Mucosa of descending colon (tissue), 3 donors: ENCODE results near the gene RAB37. TPM values are rescaled to one million over a fixed set of nuclear protein-coding genes. Genes with fewer than 3 reads are reported as not detected.

ENCODE experiments used
- ATAC-seq: fragments of 200-7000 bp; cut with Tn5 transposase; one replicate; pipeline ENCODE4 v1.9.1; 2020; ENCODE audit warnings: mild to moderate bottlenecking, moderate library complexity
- DNase-seq, 3 donors: peaks; one replicate each; pipeline ENCODE4 v3.0.0-alpha.2; 2020
- H3K36me3 ChIP-seq: fragments of 200-600 bp; one replicate; pipeline ENCODE4 v1.8.0; 2021; ENCODE audit warnings: low read depth, mild to moderate bottlenecking
- H3K4me1 ChIP-seq: fragments of 200-600 bp; one replicate; pipeline ENCODE4 v1.8.0; 2021; ENCODE audit warnings: low read depth, mild to moderate bottlenecking
- H3K4me3 ChIP-seq: fragments of 200-600 bp; one replicate; pipeline ENCODE4 v1.8.0; 2021; ENCODE audit warnings: mild to moderate bottlenecking
- H3K9me3 ChIP-seq: fragments of 200-600 bp; one replicate; pipeline ENCODE4 v1.8.0; 2021; ENCODE audit warnings: mild to moderate bottlenecking
- CTCF ChIP-seq: fragments of 200-600 bp; IDR thresholded peaks from one replicate; pipeline ENCODE4 v1.8.0; 2022; ENCODE audit warnings: antibody characterized with exemption, mild to moderate bottlenecking
- intact Hi-C, 2 donors: fragments of 100-400 bp; cut with DNase I in 1 of 2; cut with micrococcal nuclease in 1 of 2; formaldehyde crosslinking; loops; one replicate each; pipeline versions ENCODE4 v1.11.0 to v1.11.1; 2022; cut with DNase I, micrococcal nuclease
- total RNA-seq, 3 donors: library from RNA; stranded (reverse); fragmentation: NEBNext Ultra II Directional in 2 of 3; extraction: Animal tissue kit (Norgen Biotek cat#: 25700) in 2 of 3; gene quantifications; one replicate each; pipeline versions ENCODE4 v1.2.1 to v1.2.4, GENCODE V29; 2021 to 2023
- donor health status: DM: no; HTN: no; CAD: no; lungs with moderate emphysema.
- donor health status: DM: no; HTN: no; CAD: no.
- donor health status: DM: no; HTN: yes; CAD: no.

The RAB37 gene
- total RNA-seq, 3 donors from 2014 or later, result 4.3 to 9.8 (median 9.0) TPM

- DNase-seq (no peak), ATAC-seq (no peak)
- Histone ChIP-seq H3K36me3 (no peaks in the 10 kb centered on the region), H3K9me3 (no peaks in the 10 kb centered on the region), H3K4me3 (no peak overlapping the region), H3K4me1 (no peaks in the 10 kb centered on the region)
- intact Hi-C loops, result no loop called here
- TF ChIP-seq CTCF, result no peak
These were observed 33.7 kb upstream of the RAB37 start for GRCh38 chr17:74703311-74703710.

- H3K4me1 ChIP-seq, result no peaks in the 10 kb centered on the region
- DNase-seq (no peak), ATAC-seq (no peak)
- H3K9me3 ChIP-seq, result no peaks in the 10 kb centered on the region
- H3K4me3 ChIP-seq, result no peak overlapping the region
- H3K36me3 ChIP-seq, result no peaks in the 10 kb centered on the region
- intact Hi-C loops, result no loop called here
- TF ChIP-seq CTCF, result no peak
These were observed 32.5 kb upstream of the RAB37 start for GRCh38 chr17:74704544-74704943.

- H3K9me3 ChIP-seq, result no peaks in the 10 kb centered on the region
- no peak for TF ChIP-seq CTCF
- H3K4me1 ChIP-seq, result no peaks in the 10 kb centered on the region
- ATAC-seq (no peak), DNase-seq (no peak)
- intact Hi-C loops, result no loop called here
- H3K4me3 ChIP-seq, result no peak overlapping the region
- no peaks in the 10 kb centered on the region for H3K36me3 ChIP-seq
These were observed 25.8 kb upstream of the RAB37 start for GRCh38 chr17:74711058-74711824.

GRCh38 chr17:74712301-74712700 is 24.8 kb upstream of the RAB37 start:
- no peaks in the 10 kb centered on the region for H3K36me3 ChIP-seq
- TF ChIP-seq CTCF, result no peak
- intact Hi-C loops, result no loop called here
- H3K4me3 ChIP-seq, result no peak overlapping the region
- no peaks in the 10 kb centered on the region for H3K9me3 ChIP-seq
- H3K4me1 ChIP-seq, result no peaks in the 10 kb centered on the region
- ATAC-seq (no peak), DNase-seq (no peak)

GRCh38 chr17:74712756-74713155 is 24.3 kb upstream of the RAB37 start, which contains the start of gene CD300LF:
CD300LF (minus strand) TSS chr17:74712923; CDS start chr17:74712866, 57 bp downstream.
- Histone ChIP-seq H3K9me3 (no peaks in the 10 kb centered on the region), H3K4me3 (no peak within 1 kb of the TSS), H3K36me3 (no peaks in the 10 kb centered on the region), H3K4me1 (no peaks in the 10 kb centered on the region)
- intact Hi-C loops, result no loop called here
- no peak for TF ChIP-seq CTCF
- peak; percentile 59 for ATAC-seq
- DNase-seq, result peak in 1 of 3 donors; percentile 16
